HepG2 (cell line): Measurements from ENCODE around the gene BPIFB4. TPM values are rescaled to one million over a fixed set of nuclear protein-coding genes. Genes with fewer than 3 reads are reported as not detected.

Source experiments
- ATAC-seq: fragments of 200-7000 bp; cut with Tn5 transposase; 3 replicates; pipeline ENCODE4 v1.9.1; 2020; ENCODE audit warnings: mild to moderate bottlenecking, moderate library complexity
- BruUV-seq: library from RNA; stranded (reverse); fragments of 400-500 nt; replicated peaks from 2 replicates; lab custom pipeline; 2021; lab: Mats Ljungman, UMichigan
- CTCF ChIA-PET: fragments of 300-600 bp; formaldehyde crosslinking; extraction: SDS; loops from one replicate; lab custom pipeline; 2021; ENCODE audit warnings: low total read pairs, inconsistent platforms, low intra/inter-chr PET ratio; lab: Yijun Ruan, JAX
- POLR2A ChIA-PET: fragments of 350-600 bp; sonication (Branson Sonifier 250); formaldehyde crosslinking; loops from one replicate; lab custom pipeline; 2020; ENCODE audit warnings: antibody characterized with exemption, inconsistent platforms; lab: Yijun Ruan, JAX
- DNase-seq: peaks from one replicate; pipeline ENCODE4 v3.0.0-alpha.2; 2015; ENCODE audit warnings: low spot score
- FAIRE-seq: peaks from 3 replicates; lab custom pipeline; 2011; peaks lifted over from hg19 to GRCh38; lab: Jason Lieb, UNC
- H2AFZ ChIP-seq: one replicate; pipeline ENCODE4 v1.6.1; 2011; ENCODE audit warnings: low read length, inconsistent platforms
- H3K27ac ChIP-seq: fragments of 300-600 bp; 3 replicates; pipeline ENCODE4 v1.8.0; 2011; ENCODE audit warnings: mixed run types, mild to moderate bottlenecking, mixed read lengths, low read length, inconsistent platforms; ENCODE audit not compliant: insufficient read depth; ENCODE audit errors: extremely low read length
- H3K27me3 ChIP-seq, 2 experiments: fragments of 200-600 bp in 1 of 2; 2 replicates in 1 of 2; 3 replicates in 1 of 2; pipeline versions ENCODE4 v1.6.0 to v1.8.0; 2011; ENCODE audit warnings: low read length in 2 of 2, mild to moderate bottlenecking in 2 of 2, moderate library complexity in 2 of 2, inconsistent platforms in 1 of 2; ENCODE audit not compliant: insufficient read depth in 2 of 2, control insufficient read depth in 1 of 2
- H3K36me3 ChIP-seq, 2 experiments: fragments of 200-600 bp in 1 of 2; replicated peaks in 1 of 2; 2 replicates in 1 of 2; 3 replicates in 1 of 2; pipeline versions ENCODE4 v1.5.1 to v1.8.0; 2011; ENCODE audit warnings: low read length in 2 of 2, inconsistent platforms in 1 of 2; ENCODE audit not compliant: insufficient read depth in 2 of 2, control insufficient read depth in 1 of 2
- H3K4me1 ChIP-seq: 2 replicates; pipeline ENCODE4 v1.5.1; 2012; ENCODE audit warnings: low read length, inconsistent platforms; ENCODE audit not compliant: insufficient read depth
- H3K4me2 ChIP-seq: 2 replicates; pipeline ENCODE4 v1.6.0; 2011; ENCODE audit warnings: low read depth, low read length, inconsistent platforms
- H3K4me3 ChIP-seq, 3 experiments: fragments of 200-600 bp in 1 of 3; sonication (generic), shearing (Covaris generic) in 1 of 3; replicated peaks in 1 of 3; 2 replicates each; pipeline ENCODE4 v1.5.1; 2011 to 2016; ENCODE audit warnings: low read length in 3 of 3, inconsistent platforms in 2 of 3, low read depth in 2 of 3, mild to moderate bottlenecking in 2 of 3, control low read depth in 1 of 3, mixed read lengths in 1 of 3; ENCODE audit not compliant: insufficient read depth in 1 of 3
- H3K79me2 ChIP-seq: one replicate; pipeline ENCODE4 v1.6.1; 2011; ENCODE audit warnings: low read length, inconsistent platforms; ENCODE audit not compliant: insufficient read depth
- H3K9ac ChIP-seq: 2 replicates; pipeline ENCODE4 v1.6.0; 2011; ENCODE audit warnings: mild to moderate bottlenecking, low read depth, low read length, inconsistent platforms; ENCODE audit not compliant: insufficient read depth
- H3K9me3 ChIP-seq: 2 replicates; pipeline ENCODE4 v1.5.1; 2012; ENCODE audit warnings: mild to moderate bottlenecking, low read length
- H4K20me1 ChIP-seq: 2 replicates; pipeline ENCODE4 v1.6.0; 2011; ENCODE audit warnings: inconsistent platforms, mild to moderate bottlenecking, low read length, moderate library complexity; ENCODE audit not compliant: insufficient read depth
- ARNTL ChIP-seq: sonication (generic); formaldehyde crosslinking; IDR thresholded peaks from 2 replicates; pipeline ENCODE4 v1.4.0; 2020; ENCODE audit warnings: mild to moderate bottlenecking, missing genetic modification reagents
- ATF7 ChIP-seq, 2 experiments: fragments of 450-650 bp in 1 of 2; sonication (generic) in 1 of 2; formaldehyde crosslinking in 1 of 2; IDR thresholded peaks; 2 replicates each; pipeline versions ENCODE4 v1.4.0 to v1.6.1; 2016 to 2020; ENCODE audit warnings: antibody characterized with exemption in 1 of 2, mild to moderate bottlenecking in 1 of 2, missing genetic modification reagents in 1 of 2
- CTCF ChIP-seq: sonication (generic); formaldehyde crosslinking; IDR thresholded peaks from 2 replicates; pipeline ENCODE4 v1.5.0; 2020; ENCODE audit warnings: mild to moderate bottlenecking, missing genetic modification reagents, moderate library complexity
- GABPA ChIP-seq, 2 experiments: IDR thresholded peaks; 2 replicates each; pipeline ENCODE4 v1.6.1; 2011 to 2016; ENCODE audit warnings: low read depth in 2 of 2, low read length in 1 of 2, missing biosample characterization in 1 of 2, missing genetic modification characterization in 1 of 2
- GMEB1 ChIP-seq: sonication (generic); formaldehyde crosslinking; IDR thresholded peaks from 2 replicates; pipeline ENCODE4 v1.5.1; 2020; ENCODE audit warnings: missing genetic modification reagents, mild to moderate bottlenecking, borderline replicate concordance
- GMEB2 ChIP-seq: IDR thresholded peaks from 2 replicates; pipeline ENCODE4 v1.6.1; 2016; ENCODE audit warnings: missing biosample characterization, missing genetic modification reagents, low read depth
- MAFF ChIP-seq: IDR thresholded peaks from 2 replicates; pipeline ENCODE4 v1.6.1; 2011; ENCODE audit warnings: low read depth, low read length, improper control_type of control experiment
- ZFP82 ChIP-seq: sonication (generic); formaldehyde crosslinking; IDR thresholded peaks from 2 replicates; pipeline ENCODE4 v1.5.1; 2020; ENCODE audit warnings: mild to moderate bottlenecking, missing genetic modification reagents, borderline replicate concordance
- ZNF207 ChIP-seq: fragments of 450-650 bp; IDR thresholded peaks from 2 replicates; pipeline ENCODE4 v1.6.1; 2016; ENCODE audit warnings: antibody characterized with exemption, borderline replicate concordance
- ZNF234 ChIP-seq: sonication (generic); formaldehyde crosslinking; conservative IDR thresholded peaks from 2 replicates; pipeline ENCODE4 v1.5.1; 2020; ENCODE audit warnings: mild to moderate bottlenecking, missing genetic modification reagents
- ZNF282 ChIP-seq: fragments of 450-650 bp; IDR thresholded peaks from 2 replicates; pipeline ENCODE4 v1.6.1; 2018; ENCODE audit not compliant: partially characterized antibody
- ZNF629 ChIP-seq: sonication (generic); formaldehyde crosslinking; conservative IDR thresholded peaks from 2 replicates; pipeline ENCODE4 v1.5.0; 2020; ENCODE audit warnings: missing genetic modification reagents
- in situ Hi-C: cut with HindIII; loops from 2 replicates; pipeline ENCODE4 v1.10.0; 2017; ENCODE audit warnings: low pct_unique_long_range_greater_than_20kb; ENCODE audit not compliant: extremely low pct_ligation_motif_present
- intact Hi-C: fragments of 100-400 bp; cut with micrococcal nuclease; formaldehyde crosslinking; loops from one replicate; pipeline ENCODE4 v1.10.0; 2022; ENCODE audit not compliant: unreplicated experiment
- polyA plus RNA-seq, 8 experiments: library from polyadenylated mRNA; depleted of rRNA in 3 of 8; stranded (reverse) in 7 of 8; unstranded in 1 of 8; fragments of >200 nt; fragmentation: Illumina TruSeq in 4 of 8; extraction: Trizol in 4 of 8; gene quantifications; 2 replicates each; pipeline versions ENCODE4 v1.2.1 to v1.2.3, GENCODE V29; 2011 to 2016; ENCODE audit warnings: low read depth in 4 of 8, missing spikeins in 1 of 8, mixed read lengths in 1 of 8; ENCODE audit not compliant: insufficient read depth in 1 of 8
- total RNA-seq, 5 experiments: library from RNA; depleted of rRNA; stranded (reverse); fragments of >200 nt; fragmentation: Illumina TruSeq; extraction: Trizol; gene quantifications; 2 replicates each; pipeline ENCODE4 v1.2.3, GENCODE V29; 2016; ENCODE audit warnings: low read depth in 1 of 5
- TF ChIP-seq, protein P1 (sequence below), 2 experiments: sonication (generic) in 1 of 2; formaldehyde crosslinking in 1 of 2; IDR thresholded peaks; 2 replicates each; pipeline versions ENCODE4 v1.6.1 to v1.9.0; 2014 to 2022; ENCODE audit warnings: antibody characterized with exemption in 1 of 2, borderline replicate concordance in 1 of 2, inconsistent platforms in 1 of 2, low read depth in 1 of 2, missing genetic modification reagents in 1 of 2

The BPIFB4 gene
- total and polyA plus RNA-seq, 2 of the 13 experiments (the other 11 are each of a cell fraction or from before 2014, with no cell fraction given) = 0.09 TPM; not detected in 1

- Histone ChIP-seq H3K27ac (no peak overlapping the region), H3K9ac (no peak overlapping the region), H3K9me3 (no peaks in the 10 kb centered on the region), H3K36me3 (no peaks in the 10 kb centered on the region), H3K27me3 (peaks cover 0 to 4% of the 10 kb centered on the region in 2 experiments; a peak in 1 of 5 replicates), H3K4me1 (no peaks in the 10 kb centered on the region), H2AFZ (no peak overlapping the region), H3K4me3 (no peak overlapping the region), H3K4me2 (no peak overlapping the region), H3K79me2 (no peaks in the 10 kb centered on the region), H4K20me1 (no peaks in the 10 kb centered on the region)
- FAIRE-seq (no peak), DNase-seq (no peak), ATAC-seq (no peak)
- intact Hi-C loops = no loop called here
- ChIA-PET CTCF (no interaction called here), POLR2A (no interaction called here)
- in situ Hi-C loops = no loop called here
- no TSS peak for BruUV-seq
- TF ChIP-seq GMEB2 (CRISPR knock-in tag) = no peak
- TF ChIP-seq, protein P1, sequence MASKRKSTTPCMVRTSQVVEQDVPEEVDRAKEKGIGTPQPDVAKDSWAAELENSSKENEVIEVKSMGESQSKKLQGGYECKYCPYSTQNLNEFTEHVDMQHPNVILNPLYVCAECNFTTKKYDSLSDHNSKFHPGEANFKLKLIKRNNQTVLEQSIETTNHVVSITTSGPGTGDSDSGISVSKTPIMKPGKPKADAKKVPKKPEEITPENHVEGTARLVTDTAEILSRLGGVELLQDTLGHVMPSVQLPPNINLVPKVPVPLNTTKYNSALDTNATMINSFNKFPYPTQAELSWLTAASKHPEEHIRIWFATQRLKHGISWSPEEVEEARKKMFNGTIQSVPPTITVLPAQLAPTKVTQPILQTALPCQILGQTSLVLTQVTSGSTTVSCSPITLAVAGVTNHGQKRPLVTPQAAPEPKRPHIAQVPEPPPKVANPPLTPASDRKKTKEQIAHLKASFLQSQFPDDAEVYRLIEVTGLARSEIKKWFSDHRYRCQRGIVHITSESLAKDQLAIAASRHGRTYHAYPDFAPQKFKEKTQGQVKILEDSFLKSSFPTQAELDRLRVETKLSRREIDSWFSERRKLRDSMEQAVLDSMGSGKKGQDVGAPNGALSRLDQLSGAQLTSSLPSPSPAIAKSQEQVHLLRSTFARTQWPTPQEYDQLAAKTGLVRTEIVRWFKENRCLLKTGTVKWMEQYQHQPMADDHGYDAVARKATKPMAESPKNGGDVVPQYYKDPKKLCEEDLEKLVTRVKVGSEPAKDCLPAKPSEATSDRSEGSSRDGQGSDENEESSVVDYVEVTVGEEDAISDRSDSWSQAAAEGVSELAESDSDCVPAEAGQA (IDR thresholded peaks at IDR 0.05; ENCODE audit: low read depth) = no peak
- TF ChIP-seq, protein P1 (CRISPR knock-in tag; IDR thresholded peaks at IDR 0.05; ENCODE audit: borderline replicate concordance) = no peak
- TF ChIP-seq ZFP82 (CRISPR knock-in tag) = no peak
- no peak for TF ChIP-seq ATF7 (IDR thresholded peaks at IDR 0.05)
- no peak for TF ChIP-seq ATF7 (CRISPR knock-in tag; IDR thresholded peaks at IDR 0.05)
- TF ChIP-seq ZNF234 (CRISPR knock-in tag) = no peak
- no peak for TF ChIP-seq GABPA (IDR thresholded peaks at IDR 0.05; ENCODE audit: low read depth, low read length)
- no peak for TF ChIP-seq GABPA (CRISPR knock-in tag; IDR thresholded peaks at IDR 0.05; ENCODE audit: low read depth)
- no peak for TF ChIP-seq MAFF
- no peak for TF ChIP-seq ZNF282
- no peak for TF ChIP-seq CTCF (CRISPR knock-in tag)
- TF ChIP-seq ZNF629 (CRISPR knock-in tag) = no peak
- TF ChIP-seq ZNF207 = no peak
- TF ChIP-seq GMEB1 (CRISPR knock-in tag) = no peak
- no peak for TF ChIP-seq ARNTL (CRISPR knock-in tag)
Observed at GRCh38 chr20:33139467-33139866, 60.0 kb downstream of the BPIFB4 start.
